ENCODE measurements around the gene CMYA5.

Gene CMYA5

GRCh38 chr5:79800979-79801827, 111.6 kb downstream of the CMYA5 start:
- no peak for DNase-seq

DNA sequence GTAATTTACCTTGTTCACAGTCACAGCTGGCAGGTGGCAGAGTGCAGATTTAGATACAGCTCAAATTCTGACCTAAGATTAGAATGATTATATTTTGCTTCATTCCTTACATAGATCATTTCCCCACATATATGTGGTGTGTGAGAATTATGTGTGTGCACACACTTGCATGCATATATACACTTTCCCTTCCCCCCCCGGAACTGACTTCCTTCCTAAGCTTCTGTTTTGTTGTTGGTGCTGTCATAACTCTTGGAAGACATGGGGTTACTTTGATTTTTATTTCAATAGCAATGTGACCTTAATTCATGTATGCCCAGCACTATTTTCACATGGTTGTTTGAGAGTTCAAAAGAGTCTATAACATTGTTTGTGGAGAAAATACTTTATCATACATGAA, 112.8 kb downstream of the CMYA5 start:
- DNase-seq: no peak

DNA sequence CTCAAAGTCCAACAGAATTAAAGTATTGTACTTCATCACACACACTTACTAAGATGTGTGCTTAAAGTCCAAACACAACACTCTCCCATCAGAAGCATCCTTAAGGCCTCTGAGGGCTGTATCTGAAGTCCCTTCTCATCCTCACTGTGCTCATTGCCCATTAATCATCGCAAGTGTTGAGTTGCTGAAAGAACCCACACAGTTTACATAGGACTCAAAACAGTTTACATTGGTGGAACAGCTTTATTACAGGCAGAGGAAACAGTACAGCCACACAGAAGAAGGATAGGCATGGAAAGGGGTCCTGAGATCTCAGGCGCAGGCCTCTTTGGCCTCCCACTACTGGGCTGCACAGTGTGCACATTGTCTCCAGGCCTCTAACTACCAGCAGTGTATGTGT, 113.4 kb downstream of the CMYA5 start:
- no peak for DNase-seq

DNA sequence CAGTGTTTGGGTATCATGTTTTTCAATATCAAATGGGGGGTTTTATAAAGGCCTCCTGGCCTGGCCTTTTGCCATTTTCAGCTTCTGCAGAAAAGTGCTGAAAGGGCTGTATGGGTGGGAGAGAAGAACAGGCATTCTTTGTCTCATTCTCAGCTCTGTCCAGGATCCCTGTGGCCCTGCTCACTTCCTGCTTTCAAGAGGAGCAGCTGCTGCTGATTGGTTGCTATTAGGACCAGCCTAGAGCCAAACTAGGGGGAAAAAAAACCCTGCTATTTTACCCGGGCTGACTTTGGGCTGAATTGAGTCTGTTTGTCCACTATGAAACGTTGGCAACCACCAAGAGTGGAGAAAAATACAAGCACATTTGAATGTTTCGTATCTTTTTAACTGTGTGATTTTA, 117.1 kb downstream of the CMYA5 start:
- DNase-seq: no peak

DNA sequence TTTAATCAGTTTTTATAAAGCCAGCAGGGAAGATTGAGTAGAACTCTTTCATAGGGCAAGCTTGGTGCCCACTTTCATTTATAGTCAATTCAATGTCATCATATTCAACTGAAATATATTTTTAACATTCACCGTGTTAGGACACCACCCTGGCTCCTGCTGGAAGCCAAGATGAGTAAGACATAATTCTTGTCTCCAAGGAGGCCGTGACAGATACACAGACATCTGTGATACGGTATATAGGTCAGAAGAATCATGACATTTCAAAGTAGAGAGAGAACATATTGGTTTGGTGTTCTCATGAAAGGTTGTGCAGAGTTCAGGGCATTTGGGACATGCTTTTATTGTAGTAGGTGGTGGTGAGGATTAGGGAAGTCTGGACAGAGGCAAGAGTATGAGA, 120.1 kb downstream of the CMYA5 start:
- DNase-seq: no peak

DNA sequence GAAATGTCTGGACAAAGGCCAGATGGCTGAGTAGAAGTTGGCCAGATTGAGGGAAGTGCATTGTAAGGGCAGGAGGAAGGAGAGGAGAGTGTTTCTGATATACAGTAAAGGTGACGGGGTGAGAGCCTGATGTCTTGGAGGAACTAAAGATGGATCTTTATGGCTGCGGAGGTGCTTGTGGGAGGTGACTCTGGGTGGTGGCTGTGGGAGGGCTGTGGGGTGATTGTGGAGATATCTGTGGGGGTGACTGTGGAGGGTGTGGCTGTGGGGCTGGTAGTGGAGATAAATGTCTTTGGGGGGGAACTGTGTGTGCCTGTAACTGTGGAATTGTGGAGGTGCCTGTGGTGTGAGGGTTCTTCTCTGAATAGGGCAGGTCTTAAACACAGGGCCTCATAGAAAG, 121.4 kb downstream of the CMYA5 start:
- DNase-seq: no peak

DNA sequence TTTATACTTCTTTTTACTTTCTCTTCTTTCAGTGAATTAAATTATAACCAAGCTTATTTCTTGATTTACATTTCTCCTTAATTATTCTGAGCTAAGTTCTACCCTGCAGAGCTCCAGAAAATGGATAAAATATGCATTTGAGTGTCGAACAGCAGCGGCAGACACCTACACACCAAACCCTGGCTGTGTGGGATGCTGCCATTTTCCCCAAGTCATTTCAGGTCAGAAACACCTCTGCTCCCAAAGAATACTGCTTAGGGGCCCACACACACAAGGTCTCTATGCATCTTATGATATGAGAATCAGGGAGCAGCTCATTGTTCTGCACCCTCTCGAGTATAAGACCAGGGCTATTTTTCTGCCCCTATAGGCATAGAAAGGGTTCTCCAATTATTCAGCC, 122.3 kb downstream of the CMYA5 start:
- no peak for DNase-seq

- no peak for DNase-seq
These were observed 125.1 kb downstream of the CMYA5 start for GRCh38 chr5:79814699-79815098.

DNA sequence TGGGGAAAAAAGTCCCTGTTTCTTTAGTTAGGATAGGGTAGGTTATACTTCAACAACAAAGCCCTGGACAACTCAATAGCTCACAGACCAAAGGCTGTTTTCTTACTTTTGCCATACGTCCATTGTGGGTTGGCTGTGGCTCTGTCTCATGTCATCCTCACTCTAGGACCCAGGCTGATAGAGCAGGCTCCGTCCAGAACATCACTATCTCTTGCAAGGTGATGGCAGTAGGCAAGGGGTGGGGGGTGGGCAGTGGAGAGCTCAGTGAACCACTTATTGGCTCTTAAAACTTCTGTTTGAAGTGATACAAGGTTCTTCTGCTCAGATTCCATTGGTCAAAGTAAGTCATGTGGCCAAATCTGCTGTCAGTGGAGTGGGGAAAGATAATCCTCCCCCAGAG, 126.4 kb downstream of the CMYA5 start:
- no peak for DNase-seq

GRCh38 chr5:79820648-79821047, 131.0 kb downstream of the CMYA5 start:
- no peak for DNase-seq

GRCh38 chr5:79824444-79824843, 134.8 kb downstream of the CMYA5 start:
- no peak for DNase-seq

- DNase-seq: no peak
These were observed 136.2 kb downstream of the CMYA5 start for GRCh38 chr5:79825802-79826201.

- DNase-seq: no peak
These were observed 137.6 kb downstream of the CMYA5 start for GRCh38 chr5:79827159-79827629.

DNA sequence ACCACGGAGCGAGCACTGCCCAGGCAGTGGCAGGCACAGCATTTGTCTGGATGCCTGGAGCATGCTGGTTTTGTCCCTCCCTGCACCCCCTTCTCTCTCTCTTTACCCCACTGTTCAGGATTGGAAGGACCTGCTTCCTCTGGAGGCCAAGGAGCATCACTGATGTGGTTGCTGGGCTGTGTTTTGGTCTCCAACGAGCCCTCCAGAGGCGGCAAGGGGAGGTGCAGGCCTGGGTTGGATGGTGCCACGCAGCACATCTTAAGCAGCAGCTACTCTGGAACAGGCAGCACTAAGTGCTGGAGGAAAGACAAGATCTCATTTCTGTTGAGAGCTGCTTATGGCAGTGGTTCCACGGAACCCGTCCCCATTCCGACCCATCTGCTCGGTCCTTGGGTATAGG, 139.6 kb downstream of the CMYA5 start:
- no peak for DNase-seq

GRCh38 chr5:79831381-79832309, 142.0 kb downstream of the CMYA5 start:
- DNase-seq: no peak

GRCh38 chr5:79832911-79833310, 143.3 kb downstream of the CMYA5 start:
- DNase-seq: no peak

- DNase-seq: no peak
These were observed 144.6 kb downstream of the CMYA5 start for GRCh38 chr5:79834098-79834753.

- DNase-seq: no peak
These were observed 145.4 kb downstream of the CMYA5 start for GRCh38 chr5:79834754-79835714.

GRCh38 chr5:79837761-79838551, 148.3 kb downstream of the CMYA5 start:
- no peak for DNase-seq

DNA sequence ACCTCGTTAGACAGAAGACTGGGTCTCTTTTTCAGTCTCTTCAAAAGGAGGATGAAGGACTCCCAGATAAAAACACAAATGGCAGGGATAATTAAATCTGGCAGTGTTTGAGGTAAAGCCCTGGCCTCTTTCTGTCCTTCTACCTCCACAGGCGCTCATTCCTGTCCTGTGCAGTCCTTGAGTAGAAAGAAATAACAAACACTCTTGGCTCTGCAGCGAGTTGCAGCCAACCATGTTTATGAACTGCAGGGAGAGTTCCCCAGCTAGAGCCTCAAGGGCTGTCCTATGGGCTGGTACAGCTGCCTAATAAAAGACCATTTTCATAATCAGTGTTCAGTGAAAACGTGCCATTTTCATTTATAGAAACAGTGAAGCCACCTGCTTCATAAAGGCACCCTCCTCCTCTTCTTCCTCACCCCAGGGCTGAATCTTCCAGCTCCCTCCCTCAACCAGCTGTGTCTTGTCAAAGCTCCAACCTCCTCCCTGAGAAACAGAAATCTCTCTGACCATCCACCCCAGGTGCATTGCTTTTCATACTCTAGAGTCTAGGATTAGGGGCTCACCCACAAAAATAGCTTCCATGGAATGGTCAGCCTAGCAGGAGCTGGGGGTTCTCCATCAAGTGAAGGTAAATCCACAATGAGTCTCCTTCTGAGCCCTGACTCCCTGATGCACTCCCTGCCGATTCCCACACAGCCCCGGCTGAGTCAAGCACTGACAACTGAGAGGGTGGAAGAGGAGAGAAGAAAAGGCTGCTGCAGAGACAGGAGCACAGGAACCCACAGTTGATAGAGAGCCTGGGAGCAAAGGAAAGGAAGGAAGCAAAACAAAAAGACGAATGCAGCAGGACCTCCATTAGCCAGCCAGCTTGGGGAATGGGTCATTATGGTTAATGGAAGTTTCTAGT, 150.7 kb downstream of the CMYA5 start:
- DNase-seq: no peak
